AG20443 (cell line): ENCODE measurements around the gene TFAM.
A peak's percentile ranks its signal among the peaks of the same experiment; 100 is the strongest.
"Not testable (repeated sequence)": the region's sequence is repeated elsewhere in the genome, so short reads cannot be mapped to it uniquely, and the experiment has no call there.

Source experiments
- DNase-seq: peaks from one replicate; pipeline ENCODE4 v3.0.0; 2012; ENCODE audit warnings: low spot score, mixed read lengths

Gene TFAM

DNA sequence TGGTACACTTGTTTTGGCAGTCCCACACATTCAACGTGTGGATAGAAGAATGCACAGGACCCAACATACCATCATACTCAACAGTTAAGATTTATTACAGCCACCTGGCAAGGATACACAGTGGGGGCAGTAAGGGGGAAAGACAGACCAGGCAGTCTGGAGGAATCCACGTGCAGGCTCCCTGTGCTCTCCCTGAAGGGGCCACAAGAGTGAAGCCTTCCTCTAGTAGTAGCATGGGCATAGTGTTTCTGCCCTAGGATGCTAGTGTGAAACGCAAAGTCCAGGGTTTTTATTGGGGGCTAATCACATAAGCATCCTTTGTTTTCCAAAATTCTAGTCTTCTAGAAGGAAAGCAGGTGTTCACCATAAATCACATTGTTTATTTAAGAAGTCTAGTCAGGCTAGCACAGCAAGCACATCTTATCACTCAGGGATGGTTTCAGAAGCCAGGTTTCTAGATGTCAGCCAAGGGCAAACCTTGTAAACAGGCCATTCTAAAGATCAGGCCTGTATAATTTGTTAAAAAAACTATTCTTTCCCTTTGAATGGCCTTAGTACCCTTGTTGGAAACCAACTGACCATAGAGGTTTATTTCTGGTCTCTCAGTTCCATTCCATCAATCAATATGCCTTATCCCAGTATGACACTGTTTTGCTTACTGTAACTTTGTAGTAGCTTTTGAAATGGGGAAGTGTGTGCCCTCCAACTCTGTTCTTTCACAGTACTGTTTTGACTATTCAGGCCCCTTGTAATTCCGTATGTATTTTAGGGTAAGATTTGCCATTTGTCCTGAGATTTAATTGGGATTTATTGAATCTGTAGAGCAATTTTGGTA, 12.4 kb upstream of the TFAM start:
- no peak for DNase-seq

DNA sequence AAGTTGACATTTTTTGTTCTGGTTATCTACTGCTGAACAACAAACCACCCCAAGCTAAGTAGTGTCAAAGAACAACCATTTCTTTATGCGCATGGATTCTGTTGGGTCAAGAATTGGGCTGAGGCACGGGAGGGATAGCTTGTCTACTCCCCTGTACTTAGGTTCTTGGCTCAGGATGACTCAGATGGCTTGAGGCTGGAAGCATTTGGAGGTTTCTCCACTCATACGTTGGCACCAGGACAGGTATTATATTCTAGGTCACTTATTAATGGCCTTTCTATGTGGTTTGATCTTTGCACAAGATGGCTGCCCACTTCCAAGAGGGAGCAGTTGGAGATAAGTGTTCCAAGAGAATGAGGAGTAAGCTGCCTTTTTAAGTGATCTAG, 11.8 kb upstream of the TFAM start:
- DNase-seq = no peak

DNA sequence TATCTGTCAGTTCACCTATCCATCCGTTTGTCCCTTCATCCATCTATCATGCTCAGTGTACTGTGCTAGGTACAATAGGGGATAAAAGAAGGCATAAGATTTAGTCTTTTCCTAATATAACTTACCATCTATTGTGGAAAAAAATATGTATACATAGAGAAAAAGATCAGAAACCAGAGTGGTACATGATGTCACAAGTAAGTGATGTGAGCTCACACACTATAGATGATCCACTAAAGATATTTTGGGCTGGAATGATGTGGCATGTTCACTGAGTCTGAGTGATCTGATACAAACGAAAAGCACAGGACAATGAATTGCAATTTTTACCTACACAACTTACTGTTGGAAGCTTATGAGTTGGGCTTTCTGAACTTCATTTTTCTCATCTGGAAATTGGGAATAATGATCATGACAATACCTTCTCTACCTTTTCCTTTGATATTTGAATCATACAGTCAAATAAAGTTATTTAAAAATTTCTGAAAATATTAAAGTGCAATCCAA, 2.7 kb upstream of the TFAM start:
- DNase-seq = no peak

DNA sequence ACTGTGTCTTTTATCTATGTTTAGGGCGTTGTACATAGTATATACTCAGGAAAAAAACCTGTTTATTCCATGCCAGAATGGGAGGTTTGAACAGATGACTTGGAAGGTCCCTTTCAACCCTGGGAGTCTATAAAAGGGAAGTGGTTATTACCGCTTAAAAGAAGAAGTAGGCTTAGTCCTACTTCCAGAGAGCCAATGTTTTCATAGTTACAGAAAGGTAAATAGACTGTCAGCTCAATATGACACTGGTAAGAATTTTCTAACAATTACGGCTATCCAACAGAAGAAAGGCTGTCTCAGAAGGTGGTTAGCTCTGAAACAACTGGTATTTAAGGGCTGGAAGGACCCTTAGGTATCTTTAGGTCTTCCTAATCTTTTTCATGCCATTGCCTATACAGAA, 1.1 kb upstream of the TFAM start:
- DNase-seq = no peak

DNA sequence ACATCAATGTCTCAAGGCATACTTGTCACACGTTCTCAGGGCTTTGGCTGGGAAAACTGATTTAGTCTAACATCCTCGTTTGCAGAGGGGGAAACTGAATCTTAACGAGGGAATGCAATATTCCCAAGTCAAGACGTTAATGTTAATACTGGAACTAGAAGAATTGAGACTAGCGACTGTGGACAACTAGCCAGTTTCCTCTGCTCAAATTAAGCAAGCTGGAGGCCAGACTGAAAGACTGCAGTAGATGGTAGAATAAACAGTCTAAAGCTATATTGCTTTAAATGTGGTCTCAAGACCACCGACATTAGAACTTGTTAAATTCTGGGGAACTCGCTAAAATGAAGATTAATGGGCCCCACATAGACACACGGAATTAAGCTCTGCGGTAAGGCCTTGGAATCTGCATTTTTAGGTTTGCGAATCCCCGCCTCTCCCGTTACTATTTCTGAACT, 639 bp upstream of the TFAM start:
- no peak for DNase-seq

DNA sequence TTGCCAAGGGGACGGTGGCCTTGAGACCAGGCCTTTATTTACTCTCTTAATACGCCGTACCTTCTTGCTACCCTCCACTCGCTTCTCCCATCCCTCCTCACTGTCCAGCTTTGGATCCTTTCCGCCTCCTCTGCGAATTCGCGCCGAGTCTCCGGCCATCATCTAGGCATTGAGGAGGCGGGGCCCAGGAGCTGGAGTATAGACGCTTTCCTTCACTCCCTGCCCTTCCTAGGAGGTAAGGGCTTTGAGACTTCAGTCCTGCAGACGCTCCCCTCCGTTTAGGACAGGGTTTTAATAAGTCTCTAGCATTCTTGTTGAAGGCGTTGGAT, 538 bp downstream of the TFAM start:
- peak; percentile 33 for DNase-seq

DNA sequence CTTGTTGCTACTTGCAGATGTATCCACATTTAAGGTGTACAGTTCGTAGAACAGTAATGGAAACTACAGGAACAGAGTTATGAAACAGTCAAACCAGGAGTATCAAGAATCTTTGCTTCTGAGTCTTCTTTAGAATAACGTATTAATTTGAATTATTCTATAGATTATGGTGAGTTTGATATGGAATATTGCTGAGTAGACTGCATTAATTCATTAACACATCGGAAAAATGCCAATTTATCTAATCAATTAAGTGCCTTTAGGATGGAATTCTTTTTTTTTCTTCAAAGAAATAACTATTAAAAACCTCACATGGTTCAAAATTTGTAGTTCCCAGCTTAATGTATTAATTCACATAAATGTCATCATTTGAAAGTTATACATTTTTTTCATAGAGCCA, 3.8 kb downstream of the TFAM start:
- DNase-seq = no peak

DNA sequence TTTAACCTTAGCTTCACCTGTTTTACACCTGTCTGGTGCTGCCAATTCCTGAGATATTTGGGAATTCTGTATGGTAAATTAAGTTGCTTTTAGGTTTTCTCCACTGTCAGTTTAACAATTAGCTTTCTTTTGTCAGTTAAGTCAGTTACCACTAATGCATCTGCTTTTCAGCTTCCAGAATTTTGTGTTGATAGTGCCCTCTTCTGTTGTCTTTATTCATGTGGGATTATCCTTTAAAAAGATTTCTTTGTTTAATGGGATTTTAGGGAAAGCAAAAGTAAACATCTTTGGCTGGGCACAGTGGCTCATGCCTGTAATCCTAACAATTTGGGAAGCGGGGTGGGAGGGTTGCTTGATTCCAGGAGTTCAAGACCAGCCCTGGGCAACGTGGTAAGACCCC, 8.1 kb downstream of the TFAM start:
- no peak for DNase-seq

DNA sequence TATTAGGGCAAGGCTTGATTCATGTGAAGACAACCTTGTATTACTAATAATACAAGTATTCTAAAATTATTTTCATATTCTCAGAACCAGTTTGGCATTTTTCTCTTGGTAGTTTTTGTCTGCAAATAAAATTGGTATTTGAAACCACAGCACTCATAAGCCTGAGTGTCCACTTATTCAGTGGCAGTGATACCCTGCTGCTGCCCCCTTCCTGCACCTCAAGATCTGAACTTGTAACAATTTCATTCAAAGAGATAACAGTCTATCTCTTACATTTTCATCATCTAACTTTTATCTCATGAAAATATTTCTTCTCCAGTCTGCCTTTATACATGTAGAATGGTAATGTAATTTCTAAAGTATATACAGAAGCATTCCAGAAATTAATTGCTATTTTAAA, 9.3 kb downstream of the TFAM start:
- DNase-seq = no peak

DNA sequence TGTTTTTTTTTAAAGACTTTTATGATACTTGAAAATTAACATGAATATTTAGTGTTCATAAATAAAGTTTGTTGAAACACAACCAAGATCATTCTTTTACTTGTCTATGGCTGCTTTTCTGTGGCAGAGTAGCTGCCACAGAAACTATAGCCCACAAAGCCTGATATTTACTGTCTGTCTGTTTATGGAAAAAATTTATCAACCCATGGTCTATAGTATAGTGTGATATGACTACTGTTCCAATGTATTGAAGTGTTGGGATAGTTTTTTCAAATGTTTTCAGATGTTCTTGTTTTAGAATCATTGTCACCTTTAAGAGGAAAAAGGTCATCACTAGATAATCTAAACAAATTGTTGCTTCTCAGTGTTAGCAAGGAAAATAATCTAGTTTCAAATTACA, 10.8 kb downstream of the TFAM start:
- DNase-seq = no peak

DNA sequence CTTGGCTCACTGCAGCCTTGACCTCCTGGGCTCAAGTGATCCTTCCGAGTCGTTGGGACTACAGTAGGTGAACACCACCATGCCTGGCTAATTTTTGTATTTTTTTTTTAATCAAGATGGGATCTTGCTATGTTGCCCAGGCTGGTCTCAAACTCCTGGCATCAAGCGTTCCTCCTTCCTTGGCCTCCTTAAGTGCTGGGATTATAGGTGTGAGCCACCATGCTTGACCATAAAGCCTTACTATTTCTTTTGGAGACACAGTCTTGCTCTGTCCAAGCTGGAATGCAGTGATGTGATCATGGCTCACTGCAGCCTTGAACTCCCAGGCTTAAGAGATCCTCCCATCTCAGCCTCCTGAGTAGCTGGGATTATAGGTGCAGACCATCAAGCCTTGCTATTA, 12.6 kb downstream of the TFAM start:
- no peak for DNase-seq

DNA sequence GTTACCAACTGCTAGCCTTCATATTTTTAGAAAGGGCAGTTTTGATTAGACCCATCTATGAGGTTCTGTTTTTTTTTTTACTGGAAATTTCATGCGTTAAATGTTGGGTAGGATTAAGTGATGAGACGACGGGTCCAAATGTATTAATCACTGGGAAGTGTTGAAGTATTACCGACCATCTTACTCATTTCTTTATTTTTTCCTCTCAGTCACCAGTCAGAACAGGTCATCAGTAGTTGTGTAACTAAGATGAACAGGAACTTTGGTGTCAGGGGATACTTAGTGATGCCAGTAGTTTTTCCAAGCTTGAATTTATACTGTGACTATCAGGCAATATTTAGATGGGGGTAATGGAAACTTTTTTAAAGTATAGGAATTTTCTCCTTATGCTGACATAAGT, 14.2 kb downstream of the TFAM start:
- peak; percentile 51 for DNase-seq

DNA sequence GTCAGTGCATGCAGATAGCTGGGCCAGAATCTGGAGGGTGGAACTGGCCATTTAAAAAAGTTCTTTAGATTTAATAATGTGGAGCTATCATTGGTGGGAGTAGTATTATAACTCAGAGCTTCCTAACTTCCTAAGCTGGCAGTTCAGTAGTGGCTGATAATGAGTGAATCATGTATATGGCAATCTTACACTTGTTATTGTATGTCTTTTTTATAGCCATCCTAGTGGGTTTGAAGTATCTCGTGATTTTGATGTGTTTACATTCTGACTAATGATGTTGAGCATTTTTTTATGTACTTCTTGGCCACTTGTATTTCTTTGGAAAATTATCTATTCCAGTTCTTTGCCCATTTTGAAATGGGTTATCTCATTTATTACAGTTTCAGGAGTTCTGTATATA, 15.4 kb downstream of the TFAM start:
- DNase-seq = no peak

DNA sequence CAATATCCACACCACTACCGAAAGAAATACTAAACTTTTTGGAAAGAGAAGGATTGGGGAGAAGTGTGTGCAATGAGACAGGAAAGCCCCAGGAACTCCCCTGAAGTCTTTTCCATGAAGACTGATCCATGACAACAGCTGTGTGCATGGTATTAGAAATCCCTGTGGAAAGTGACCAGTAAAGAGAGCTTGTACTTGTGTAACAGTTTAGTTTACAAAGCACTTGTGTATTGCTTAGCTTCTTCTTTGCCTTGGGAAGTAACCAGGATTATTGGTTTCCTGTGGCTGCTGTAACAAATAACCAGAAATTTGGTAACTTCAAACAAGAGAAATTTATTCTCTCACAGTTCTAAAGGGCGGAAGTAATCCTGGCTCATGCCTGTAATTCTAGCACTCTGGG, 18.8 kb downstream of the TFAM start:
- no peak for DNase-seq

DNA sequence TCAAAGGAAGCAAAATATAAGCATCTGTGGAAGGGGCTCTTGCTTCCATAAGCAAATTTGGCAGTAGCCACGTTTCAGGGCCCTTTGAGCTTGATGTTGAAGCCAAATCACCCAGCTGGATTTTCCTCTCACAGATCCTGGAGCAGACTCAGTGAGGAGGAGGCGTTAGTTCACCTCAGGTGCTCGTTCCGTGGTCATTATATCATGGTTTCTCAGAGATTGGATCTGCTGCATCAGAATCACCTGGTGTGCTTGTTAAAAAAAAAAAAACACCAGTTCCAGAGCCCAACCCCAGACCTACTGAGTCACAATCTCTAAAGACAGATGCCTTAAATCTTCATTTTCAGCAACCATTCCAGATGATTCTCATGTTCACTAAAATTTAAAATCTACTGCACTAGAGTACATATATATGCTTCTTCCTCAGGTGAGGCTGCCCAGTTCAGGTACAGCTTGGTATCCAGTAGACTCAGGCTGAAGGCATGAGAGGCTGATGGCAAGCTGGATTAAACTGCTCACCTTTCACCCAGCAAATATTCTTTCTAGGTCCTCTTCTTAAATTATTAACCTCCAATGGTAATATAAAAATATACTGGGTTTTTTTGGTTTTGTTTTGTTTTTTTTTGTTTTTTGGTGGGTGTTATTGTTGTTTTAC, 24.9 kb downstream of the TFAM start:
- DNase-seq = no peak

DNA sequence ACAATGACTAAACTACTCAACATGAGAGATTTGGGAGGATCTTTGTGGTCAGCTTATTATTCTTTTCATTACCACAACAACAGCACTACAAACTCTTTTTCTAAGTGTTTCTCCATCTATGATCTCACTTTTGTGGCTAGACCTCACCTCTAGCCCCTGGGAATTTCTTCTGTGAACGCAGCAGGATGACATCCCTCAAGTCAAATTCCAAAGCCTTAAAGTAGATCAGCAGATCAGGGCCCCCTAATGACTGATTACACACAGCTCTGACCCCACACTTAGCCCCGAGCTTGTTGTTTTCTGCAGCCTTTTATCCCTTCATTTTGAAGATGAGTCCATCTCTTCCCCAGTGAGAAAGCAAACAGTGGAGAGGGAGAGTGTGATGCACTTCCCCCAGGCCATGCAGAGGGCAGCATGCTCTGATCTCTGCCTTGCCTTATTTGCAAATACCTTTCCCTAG, 27.3 kb downstream of the TFAM start:
- DNase-seq = peak; percentile 78

DNA sequence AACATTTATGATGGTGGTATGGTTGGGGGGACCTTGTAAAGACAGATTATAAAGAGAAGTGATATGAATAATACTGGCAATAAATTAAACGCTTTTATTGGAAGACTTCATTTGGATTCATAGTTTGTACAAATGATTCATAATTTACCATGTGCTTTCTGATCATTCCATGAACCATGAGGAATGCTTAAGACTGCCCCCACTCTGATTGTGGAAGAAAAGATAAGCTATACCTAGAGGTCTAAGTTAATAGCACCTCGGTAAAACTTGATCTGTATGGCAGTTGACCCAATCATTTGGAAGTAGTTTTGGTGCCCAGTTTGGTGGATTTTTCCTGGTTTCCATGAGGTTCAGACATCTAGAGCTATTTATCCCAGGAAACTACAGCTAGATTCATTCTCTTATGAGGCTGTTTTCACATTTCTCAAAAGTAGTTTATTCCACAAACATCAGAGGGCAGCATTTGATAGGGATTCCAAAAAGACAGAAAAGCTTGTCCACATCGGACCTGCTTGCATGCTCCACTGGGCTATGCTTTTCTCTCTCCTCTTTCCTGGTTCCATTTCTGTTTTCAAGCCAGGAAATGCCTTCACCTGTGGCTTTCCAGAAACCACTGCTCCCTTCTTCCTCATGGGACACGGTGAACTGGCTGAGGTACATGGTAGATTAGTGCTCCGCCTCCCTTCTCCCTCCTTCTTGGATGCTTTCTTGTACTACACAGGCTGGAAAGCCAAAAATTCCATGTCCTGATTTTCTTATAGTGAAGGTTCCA, 29.2 kb downstream of the TFAM start:
- DNase-seq = peak; percentile 73

DNA sequence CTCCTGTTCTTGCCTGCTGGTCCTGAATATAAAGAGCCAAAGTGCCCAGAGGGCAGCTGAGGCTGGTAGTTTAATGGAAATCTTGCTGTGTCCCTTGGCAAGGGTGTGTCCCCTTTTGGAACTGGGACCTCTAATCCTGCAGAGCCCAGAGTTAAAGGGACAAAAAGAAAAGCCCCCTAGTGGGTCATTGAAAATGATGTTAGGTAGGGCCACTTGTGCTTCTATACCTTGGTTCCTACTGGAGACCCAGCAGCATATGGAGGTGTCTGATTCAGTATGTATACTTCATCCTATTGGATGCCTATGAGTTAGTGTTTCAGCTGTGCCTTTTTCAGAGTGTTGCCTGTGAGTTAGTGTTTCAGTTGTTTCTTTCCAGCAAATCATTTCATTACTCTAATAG, 30.5 kb downstream of the TFAM start:
- no peak for DNase-seq

DNA sequence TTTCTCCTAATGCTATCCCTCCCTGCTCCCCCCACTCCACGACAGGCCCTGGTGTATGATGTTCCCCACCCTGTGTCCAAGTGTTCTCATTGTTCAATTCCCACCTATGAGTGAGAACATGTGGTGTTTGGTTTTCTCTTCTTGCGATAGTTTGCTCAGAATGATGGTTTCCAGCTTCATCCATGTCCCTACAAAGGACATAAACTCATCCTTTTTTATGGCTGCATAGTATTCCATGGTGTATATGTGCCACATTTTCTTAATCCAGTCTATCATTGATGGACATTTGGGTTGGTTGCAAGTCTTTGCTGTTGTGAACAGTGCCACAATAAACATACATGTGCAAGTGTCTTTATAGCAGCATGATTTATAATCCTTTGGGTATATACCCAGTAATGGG, 32.7 kb downstream of the TFAM start:
- DNase-seq = not testable (repeated sequence)

DNA sequence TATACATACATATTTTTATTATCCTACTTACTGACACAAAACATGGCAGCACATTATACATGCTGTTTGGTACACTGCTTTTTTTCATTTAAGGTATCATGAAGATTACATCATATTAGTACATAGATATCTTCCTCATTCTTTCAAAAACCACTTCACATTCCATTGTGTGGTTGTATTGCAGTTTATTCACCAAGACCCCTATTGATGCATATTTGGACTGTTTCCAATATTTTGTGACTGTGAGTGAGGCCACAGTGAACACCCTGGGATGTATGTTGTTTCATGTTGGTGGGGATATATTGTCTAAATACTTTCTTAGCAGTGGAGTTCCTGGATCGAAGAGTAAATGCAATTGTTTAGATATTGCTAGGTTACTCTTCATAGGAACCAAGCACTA, 39.0 kb downstream of the TFAM start:
- no peak for DNase-seq

DNA sequence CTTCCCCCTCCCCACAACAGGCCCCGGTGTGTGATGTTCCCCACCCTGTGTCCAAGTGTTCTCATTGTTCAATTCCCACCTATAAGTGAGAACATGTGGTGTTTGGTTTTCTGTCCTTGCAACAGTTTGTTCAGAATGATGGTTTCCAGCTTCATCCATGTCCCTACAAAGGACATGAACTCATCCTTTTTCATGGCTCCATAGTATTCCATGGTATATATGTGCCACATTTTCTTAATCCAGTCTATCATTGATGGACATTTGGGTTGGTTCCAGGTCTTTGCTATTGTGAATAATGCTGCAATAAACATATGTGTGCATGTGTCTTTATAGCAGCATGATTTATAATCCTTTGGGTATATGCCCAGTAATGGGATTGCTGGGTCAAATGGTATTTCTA, 43.2 kb downstream of the TFAM start:
- DNase-seq = not testable (repeated sequence)

DNA sequence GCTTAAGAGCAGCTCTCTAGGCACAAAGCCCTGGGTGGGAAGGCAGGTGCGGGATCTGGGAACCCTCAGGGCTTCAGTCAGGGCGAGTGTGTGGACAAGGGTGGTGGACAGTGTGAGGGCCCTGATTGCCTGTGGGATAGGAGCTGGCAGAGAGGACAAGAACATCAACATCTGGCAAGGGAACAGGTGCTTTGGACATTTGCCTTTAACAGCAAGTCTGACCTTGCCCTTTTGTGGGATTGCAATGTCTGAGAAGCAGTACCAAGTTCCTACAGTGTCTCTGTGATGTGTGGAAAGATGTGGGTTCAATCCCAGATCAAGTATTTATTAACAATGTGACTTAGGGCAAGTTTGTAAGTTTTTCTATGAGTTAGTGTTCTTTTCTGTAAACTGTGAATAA, 46.7 kb downstream of the TFAM start:
- DNase-seq = no peak

DNA sequence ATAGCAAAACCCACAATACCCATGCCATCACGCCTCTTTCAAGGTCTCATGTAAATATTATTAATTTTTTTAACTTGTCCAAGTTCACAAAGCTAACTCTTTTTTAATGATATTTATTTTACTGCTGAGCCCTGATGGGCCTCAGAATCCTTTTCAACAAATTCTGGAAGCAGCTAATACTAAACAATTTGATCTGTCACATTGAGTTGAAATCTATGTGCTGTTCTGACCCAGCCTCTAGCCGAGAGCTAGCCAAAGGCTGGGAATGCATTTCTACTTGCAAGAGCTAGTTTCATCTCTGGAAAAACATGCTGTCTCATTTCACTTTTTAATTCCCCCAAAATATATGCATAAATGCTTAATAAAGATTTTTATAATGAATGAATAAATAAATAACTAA, 47.9 kb downstream of the TFAM start:
- DNase-seq = no peak
